ENCODE measurements around the gene ERAS.
"Not testable (repeated sequence)": the region's sequence is repeated elsewhere in the genome, so short reads cannot be mapped to it uniquely, and the experiment has no call there.

ERAS gene

DNA sequence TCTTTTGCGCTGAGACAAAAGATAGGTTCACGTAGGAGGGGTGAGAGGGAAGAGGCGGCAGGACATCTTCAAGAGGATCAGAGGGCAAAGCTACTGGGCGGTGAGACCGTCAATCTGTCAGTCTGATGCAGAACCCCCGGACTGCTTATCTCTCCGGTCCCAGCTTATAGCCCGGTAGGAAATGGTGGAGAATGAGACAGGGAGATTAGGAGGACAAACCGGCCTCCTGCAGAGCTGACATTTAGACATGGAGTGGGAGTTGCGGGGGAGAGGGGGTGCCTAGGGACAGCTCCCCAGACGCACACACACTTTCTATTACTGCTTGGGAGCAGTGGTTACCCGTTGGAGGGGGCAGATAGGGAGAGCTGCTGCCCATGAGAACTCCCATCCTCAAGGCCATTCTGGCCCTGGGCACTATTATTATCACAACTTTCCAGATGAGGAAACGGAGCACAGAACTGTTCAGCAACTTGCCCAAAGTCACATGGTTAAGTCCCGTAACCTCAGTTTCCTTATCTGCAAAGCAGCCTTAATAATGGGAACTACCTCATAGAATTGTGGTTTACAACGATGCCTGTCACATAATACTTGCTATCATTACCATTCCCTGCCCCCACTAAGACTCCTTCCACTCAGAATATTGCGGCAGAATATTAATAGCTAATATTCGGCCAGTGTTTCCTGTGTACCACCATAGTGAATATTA lies 25.6 kb upstream of the ERAS start:
- peak in 1 of 2 experiments; percentile 3 for DNase-seq

DNA sequence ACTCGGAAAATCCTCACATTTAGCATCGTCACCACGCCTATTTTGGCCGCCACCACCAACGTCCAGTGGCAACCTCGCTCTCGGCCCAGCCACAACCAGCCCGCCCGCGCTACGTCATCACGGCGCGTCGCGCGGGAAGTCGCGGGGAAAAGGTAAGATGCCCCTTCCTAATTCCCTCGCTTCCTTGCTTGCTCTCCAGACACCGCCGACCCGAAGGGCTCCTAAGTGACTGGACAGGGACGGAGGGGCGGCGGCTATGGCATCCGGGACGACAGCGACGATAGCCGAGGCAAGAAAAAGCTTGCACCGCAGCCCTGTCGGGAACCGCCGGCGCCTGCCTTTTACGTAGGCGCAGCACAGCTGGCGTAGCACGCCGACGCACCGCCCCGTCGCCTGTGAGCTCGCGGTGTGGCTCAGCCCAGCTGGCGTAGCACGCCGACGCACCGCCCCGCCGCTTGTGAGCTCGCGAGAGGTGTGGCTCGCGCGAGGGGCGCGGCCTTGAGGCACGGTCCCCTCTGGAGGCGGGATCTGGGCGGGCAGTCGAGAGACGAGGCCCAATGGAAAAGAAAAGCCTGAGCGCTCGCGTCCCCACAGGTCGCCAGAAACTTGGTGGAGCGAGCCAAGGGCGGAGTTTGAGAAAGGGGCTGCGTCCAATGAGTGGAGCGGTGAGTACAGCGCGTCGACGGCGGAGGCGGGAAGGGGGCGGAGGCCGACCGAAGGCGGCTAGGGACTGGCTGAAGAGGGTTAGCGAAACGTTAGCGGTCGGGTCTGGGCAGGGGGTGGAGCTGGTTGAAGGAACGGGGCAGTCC lies 24.8 kb upstream of the ERAS start, which contains the start of gene HDAC6:
HDAC6 (plus strand) TSS at position 788 of the 809 bp plus-strand sequence. CDS start 626 bp downstream, outside the sequence.
- peak; percentile 90 to 94 for DNase-seq

DNA sequence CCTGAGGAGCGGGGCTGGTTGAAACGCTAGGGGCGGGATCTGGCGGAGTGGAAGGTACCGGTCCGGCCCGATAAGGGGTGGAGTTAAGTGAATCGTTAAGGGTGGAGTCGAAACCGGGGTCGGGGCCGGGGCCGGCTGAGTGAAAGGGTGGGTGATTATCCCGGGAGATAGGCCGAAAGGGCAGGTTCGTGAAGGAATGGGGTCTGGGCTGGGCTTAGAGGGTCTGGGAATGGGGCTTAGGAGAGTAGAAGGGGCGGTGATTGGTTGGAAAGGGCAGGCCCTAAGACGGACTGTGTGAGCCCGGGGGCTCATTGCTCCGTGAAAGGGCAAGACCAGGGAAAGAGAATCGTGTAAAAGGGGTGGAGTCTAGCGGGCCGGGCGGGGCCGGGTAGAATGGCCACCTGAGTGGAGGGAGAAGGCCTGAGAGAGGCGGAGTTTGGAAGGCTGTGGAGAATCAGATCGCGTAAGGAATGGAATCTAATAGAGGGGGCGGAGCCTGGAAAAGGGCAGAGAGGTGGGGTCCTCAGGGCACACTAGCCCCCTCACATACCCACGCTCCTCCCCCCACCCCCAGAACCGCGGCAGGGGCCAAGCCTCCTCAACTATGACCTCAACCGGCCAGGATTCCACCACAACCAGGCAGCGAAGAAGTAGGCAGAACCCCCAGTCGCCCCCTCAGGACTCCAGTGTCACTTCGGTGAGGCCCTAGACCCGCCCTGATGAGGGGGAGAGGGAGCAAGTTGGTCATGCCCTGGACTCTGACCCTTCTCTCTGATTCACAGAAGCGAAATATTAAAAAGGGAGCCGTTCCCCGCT lies 24.0 kb upstream of the ERAS start:
- peak; percentile 81 to 85 for DNase-seq

DNA sequence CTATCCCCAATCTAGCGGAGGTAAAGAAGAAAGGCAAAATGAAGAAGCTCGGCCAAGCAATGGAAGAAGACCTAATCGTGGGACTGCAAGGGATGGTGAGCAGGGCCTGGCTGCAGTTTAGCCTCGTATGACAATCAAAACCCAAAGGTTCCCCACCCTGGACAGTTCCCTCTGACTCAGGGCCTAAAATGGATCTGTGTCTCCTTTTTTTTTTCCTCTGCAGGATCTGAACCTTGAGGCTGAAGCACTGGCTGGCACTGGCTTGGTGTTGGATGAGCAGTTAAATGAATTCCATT lies 23.5 kb upstream of the ERAS start:
- DNase-seq, result no peak

- DNase-seq, result no peak
These were observed 20.2 kb upstream of the ERAS start for GRCh38 chrX:48806081-48806480.

- DNase-seq, result no peak
These were observed 12.7 kb upstream of the ERAS start for GRCh38 chrX:48813644-48814043.

DNA sequence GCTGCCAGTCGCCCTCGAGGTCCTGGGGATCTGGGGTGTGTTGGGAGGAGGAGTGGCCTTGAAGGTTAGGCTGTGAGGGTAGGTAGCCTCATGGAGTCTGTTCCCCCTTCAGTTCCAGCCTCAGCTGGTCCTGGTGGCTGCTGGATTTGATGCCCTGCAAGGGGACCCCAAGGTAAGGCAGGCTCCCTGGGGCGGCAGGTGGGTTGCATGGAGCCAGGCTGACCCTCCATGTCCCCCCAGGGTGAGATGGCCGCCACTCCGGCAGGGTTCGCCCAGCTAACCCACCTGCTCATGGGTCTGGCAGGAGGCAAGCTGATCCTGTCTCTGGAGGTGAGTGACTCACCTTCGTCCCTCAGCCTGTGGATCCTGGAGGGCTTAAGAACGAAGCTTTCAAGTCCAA lies 11.6 kb upstream of the ERAS start:
- no peak for DNase-seq

GRCh38 chrX:48815266-48815665 lies 11.0 kb upstream of the ERAS start:
- no peak for DNase-seq

- no peak for DNase-seq
These were observed 10.1 kb upstream of the ERAS start for GRCh38 chrX:48816014-48816810.

GRCh38 chrX:48818098-48818497 lies 8.2 kb upstream of the ERAS start:
- no peak for DNase-seq

- no peak for DNase-seq
These were observed 7.4 kb upstream of the ERAS start for GRCh38 chrX:48818866-48819265.

DNA sequence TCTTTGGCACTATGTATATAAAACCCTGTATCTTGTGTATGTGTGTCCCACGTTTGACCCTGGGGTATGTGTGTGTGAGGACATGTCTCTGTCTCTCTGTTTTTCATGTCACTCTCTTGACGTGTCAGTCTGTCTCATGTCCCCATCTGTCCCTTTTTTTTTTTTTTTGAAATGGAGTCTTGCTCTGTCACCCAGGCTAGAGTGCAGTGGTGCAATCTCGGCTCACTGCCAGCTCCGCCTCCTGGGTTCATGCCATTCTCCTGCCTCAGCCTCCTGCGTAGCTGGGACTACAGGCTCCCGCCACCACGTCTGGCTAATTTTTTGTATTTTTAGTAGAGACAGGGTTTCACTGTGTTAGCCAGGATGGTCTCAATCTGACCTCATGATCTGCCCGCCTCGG lies 6.9 kb upstream of the ERAS start:
- not testable (repeated sequence) for DNase-seq

GRCh38 chrX:48823053-48823452 lies 3.3 kb upstream of the ERAS start:
- no peak for DNase-seq

- DNase-seq, result no peak
These were observed 2.2 kb upstream of the ERAS start for GRCh38 chrX:48824066-48824465.

DNA sequence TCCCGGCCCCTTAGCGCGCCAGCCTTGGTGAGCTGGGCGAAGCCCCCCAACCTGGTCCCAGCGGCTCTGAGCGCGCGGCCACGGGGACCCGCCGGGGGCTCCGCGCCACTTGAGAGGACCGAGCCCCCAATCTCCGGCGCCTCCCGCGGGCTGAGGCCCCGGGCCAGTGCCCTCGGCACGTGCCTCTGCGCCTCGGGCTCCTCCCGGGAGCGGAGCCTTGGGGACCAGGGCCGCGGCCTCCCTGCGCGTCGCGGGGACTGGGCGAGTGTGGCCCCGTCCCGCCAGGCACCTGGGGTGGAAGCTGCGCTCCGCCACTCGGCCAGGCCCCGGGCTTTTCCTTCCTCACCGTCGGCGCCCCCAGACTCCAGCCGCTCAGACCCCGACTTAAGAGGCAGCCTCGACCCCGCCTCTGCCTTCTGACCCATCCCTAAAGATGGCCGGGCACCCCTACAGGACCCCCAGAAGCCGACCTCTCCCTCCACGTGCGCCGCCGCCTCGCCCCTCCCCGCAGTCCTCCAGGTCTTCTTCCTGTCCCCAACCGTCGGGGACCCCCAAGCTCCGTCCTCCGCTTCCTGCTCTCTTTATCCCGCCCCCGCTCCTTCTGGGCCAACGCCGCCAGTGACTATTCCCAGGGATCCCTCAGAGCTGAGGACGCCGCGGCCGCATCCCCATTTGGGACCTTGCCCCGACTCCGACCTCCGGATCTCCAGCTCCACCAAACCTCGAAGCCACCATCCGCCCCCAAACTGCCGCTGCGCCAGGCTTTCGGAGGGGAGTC lies 752 bp downstream of the ERAS start:
- DNase-seq, result no peak

DNA sequence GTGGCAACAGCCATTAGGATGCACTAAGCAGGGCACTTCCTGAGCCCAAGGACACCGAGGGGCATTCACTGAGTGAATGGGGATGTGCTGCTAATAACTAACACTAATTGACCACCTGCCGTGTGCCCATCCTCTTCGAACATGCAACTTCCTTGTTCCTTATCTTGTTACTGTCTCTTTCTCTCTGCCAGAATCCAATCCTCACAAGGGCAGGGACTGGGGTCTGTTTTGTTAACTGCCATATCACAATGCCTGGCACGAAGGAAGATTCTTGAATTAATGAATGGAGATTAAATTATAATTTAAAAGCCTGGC lies 1.3 kb downstream of the ERAS start:
- no peak for DNase-seq

DNA sequence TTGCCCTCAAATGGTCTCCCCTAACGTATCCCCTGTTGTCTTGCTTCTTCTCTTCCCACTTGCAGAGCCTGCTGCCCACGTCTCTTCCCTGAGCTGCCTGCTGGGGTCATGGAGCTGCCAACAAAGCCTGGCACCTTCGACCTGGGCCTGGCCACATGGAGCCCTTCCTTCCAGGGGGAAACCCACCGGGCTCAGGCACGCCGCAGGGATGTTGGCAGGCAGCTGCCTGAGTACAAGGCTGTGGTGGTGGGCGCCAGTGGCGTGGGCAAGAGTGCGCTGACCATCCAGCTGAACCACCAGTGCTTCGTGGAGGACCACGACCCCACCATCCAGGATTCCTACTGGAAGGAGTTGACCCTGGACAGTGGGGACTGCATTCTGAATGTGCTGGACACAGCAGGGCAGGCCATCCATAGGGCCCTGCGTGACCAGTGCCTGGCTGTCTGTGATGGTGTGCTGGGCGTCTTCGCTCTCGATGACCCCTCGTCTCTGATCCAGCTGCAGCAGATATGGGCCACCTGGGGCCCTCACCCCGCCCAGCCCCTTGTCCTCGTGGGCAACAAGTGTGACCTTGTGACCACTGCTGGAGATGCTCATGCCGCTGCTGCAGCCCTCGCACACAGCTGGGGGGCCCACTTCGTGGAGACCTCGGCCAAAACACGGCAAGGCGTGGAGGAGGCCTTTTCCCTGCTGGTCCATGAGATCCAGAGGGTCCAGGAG lies 2.9 kb downstream of the ERAS start:
- DNase-seq, result no peak

GRCh38 chrX:48831136-48831908 lies 5.0 kb downstream of the ERAS start:
- no peak for DNase-seq

GRCh38 chrX:48831909-48832291 lies 5.6 kb downstream of the ERAS start:
- DNase-seq, result no peak

DNA sequence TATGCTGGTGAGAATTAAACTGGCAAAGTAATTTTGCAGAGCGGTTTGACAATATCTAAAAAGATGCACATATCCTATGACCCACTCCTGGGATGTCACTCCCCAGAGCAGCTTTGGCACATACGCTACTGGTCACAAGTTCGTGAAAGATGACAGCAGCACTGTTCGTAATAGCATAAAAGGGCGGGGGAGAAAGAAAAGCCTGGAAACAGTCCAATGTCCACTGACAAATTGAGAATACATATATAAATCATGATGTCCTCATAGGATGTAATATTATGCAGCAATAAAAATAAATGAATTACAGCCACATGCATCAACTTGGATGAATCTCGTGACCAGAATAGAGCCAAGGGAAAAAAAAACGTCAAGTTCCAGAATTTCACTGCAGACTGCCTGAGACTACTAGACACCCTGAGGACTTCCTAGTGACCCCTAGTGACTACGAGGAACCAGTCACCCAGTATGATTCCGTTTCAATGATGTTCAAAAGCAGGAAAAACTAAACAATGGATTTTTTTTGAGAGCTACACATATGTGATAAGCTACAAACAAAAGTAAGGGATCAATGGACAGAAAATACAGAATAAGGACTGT lies 7.3 kb downstream of the ERAS start:
- DNase-seq, result no peak

Data from activated CD4-positive, alpha-beta T cell treated with anti-CD3 and anti-CD28 coated beads, Interleukin-2, amount 50 U/mL, for 48 hours (primary cell).